ENCODE results near the gene CARMIL1.

The CARMIL1 gene

GRCh38 chr6:25613415-25613814 lies 334.2 kb downstream of the CARMIL1 start:
- H3K27ac ChIP-seq: no peak overlapping the region
- H3K27me3 ChIP-seq (ENCODE audit: control insufficient read depth, insufficient read depth, low read length): no peaks in the 10 kb centered on the region
- H3K36me3 ChIP-seq (ENCODE audit: control insufficient read depth, insufficient read depth, low read length): no peaks in the 10 kb centered on the region
- TF ChIP-seq CTCF (IDR thresholded peaks at IDR 0.05): no peak
- H3K9me3 ChIP-seq (ENCODE audit: control insufficient read depth, low read length): no peaks in the 10 kb centered on the region
- no peak overlapping the region for H3K9ac ChIP-seq
- no peak overlapping the region for H2AFZ ChIP-seq
- H3K4me2 ChIP-seq (ENCODE audit: low read length): no peak overlapping the region
- no peaks in the 10 kb centered on the region for H3K79me2 ChIP-seq
- H3K4me1 ChIP-seq: no peaks in the 10 kb centered on the region
- no peak overlapping the region for H3K4me3 ChIP-seq (ENCODE audit: low read depth, low read length)

GRCh38 chr6:25614052-25614451 lies 334.9 kb downstream of the CARMIL1 start:
- Histone ChIP-seq H3K36me3 (ENCODE audit: control insufficient read depth, insufficient read depth, low read length) (no peaks in the 10 kb centered on the region), H3K9ac (no peak overlapping the region), H3K4me1 (no peaks in the 10 kb centered on the region), H3K27ac (no peak overlapping the region), H3K27me3 (ENCODE audit: control insufficient read depth, insufficient read depth, low read length) (no peaks in the 10 kb centered on the region), H2AFZ (no peak overlapping the region), H3K4me3 (ENCODE audit: low read depth, low read length) (no peak overlapping the region), H3K4me2 (ENCODE audit: low read length) (no peak overlapping the region), H3K79me2 (no peaks in the 10 kb centered on the region), H3K9me3 (ENCODE audit: control insufficient read depth, low read length) (no peaks in the 10 kb centered on the region)
- TF ChIP-seq CTCF (IDR thresholded peaks at IDR 0.05): no peak

GRCh38 chr6:25615471-25615870 lies 336.3 kb downstream of the CARMIL1 start:
- Histone ChIP-seq H3K27me3 (ENCODE audit: control insufficient read depth, insufficient read depth, low read length) (no peaks in the 10 kb centered on the region), H3K9ac (no peak overlapping the region), H3K4me3 (ENCODE audit: low read depth, low read length) (no peak overlapping the region), H3K4me1 (no peaks in the 10 kb centered on the region), H3K36me3 (ENCODE audit: control insufficient read depth, insufficient read depth, low read length) (no peaks in the 10 kb centered on the region), H3K27ac (no peak overlapping the region), H3K4me2 (ENCODE audit: low read length) (no peak overlapping the region), H2AFZ (no peak overlapping the region), H3K79me2 (no peaks in the 10 kb centered on the region), H3K9me3 (ENCODE audit: control insufficient read depth, low read length) (no peaks in the 10 kb centered on the region)
- no peak for TF ChIP-seq CTCF (IDR thresholded peaks at IDR 0.05)

GRCh38 chr6:25617997-25618396 lies 338.8 kb downstream of the CARMIL1 start:
- H2AFZ ChIP-seq: no peak overlapping the region
- no peak overlapping the region for H3K4me3 ChIP-seq (ENCODE audit: low read depth, low read length)
- no peaks in the 10 kb centered on the region for H3K79me2 ChIP-seq
- H3K27me3 ChIP-seq (ENCODE audit: control insufficient read depth, insufficient read depth, low read length): no peaks in the 10 kb centered on the region
- no peaks in the 10 kb centered on the region for H3K4me1 ChIP-seq
- H3K4me2 ChIP-seq (ENCODE audit: low read length): no peak overlapping the region
- no peaks in the 10 kb centered on the region for H3K36me3 ChIP-seq (ENCODE audit: control insufficient read depth, insufficient read depth, low read length)
- no peaks in the 10 kb centered on the region for H3K9me3 ChIP-seq (ENCODE audit: control insufficient read depth, low read length)
- no peak overlapping the region for H3K9ac ChIP-seq
- H3K27ac ChIP-seq: no peak overlapping the region
- TF ChIP-seq CTCF (IDR thresholded peaks at IDR 0.05): no peak

GRCh38 chr6:25619217-25619616 lies 340.0 kb downstream of the CARMIL1 start:
- TF ChIP-seq CTCF (IDR thresholded peaks at IDR 0.05): no peak
- H3K4me3 ChIP-seq (ENCODE audit: low read depth, low read length): no peak overlapping the region
- H3K4me2 ChIP-seq (ENCODE audit: low read length): no peak overlapping the region
- no peaks in the 10 kb centered on the region for H3K4me1 ChIP-seq
- no peaks in the 10 kb centered on the region for H3K79me2 ChIP-seq
- no peak overlapping the region for H3K9ac ChIP-seq
- H3K9me3 ChIP-seq (ENCODE audit: control insufficient read depth, low read length): no peaks in the 10 kb centered on the region
- no peaks in the 10 kb centered on the region for H3K36me3 ChIP-seq (ENCODE audit: control insufficient read depth, insufficient read depth, low read length)
- no peak overlapping the region for H2AFZ ChIP-seq
- no peaks in the 10 kb centered on the region for H3K27me3 ChIP-seq (ENCODE audit: control insufficient read depth, insufficient read depth, low read length)
- H3K27ac ChIP-seq: no peak overlapping the region
